HepG2 (cell line): Measurements from ENCODE around the gene BCO2. TPM values are rescaled to one million over a fixed set of nuclear protein-coding genes. Genes with fewer than 3 reads are reported as not detected.
A peak's percentile ranks its signal among the peaks of the same experiment; 100 is the strongest.

Experiments used
- ARHGAP35 ChIP-seq: sonication (generic); formaldehyde crosslinking; IDR thresholded peaks from 2 replicates; pipeline ENCODE4 v1.9.0; 2022; ENCODE audit warnings: mild to moderate bottlenecking, inconsistent platforms, moderate library complexity, missing genetic modification reagents, borderline replicate concordance
- CAMTA2 ChIP-seq: sonication (generic); formaldehyde crosslinking; IDR thresholded peaks from 2 replicates; pipeline ENCODE4 v1.4.0; 2020; ENCODE audit warnings: mild to moderate bottlenecking, missing genetic modification reagents, borderline replicate concordance
- CENPBD1 ChIP-seq: sonication (generic); formaldehyde crosslinking; IDR thresholded peaks from 2 replicates; pipeline ENCODE4 v1.8.0; 2022; ENCODE audit warnings: missing genetic modification reagents, low read depth, mild to moderate bottlenecking, borderline replicate concordance
- DPF2 ChIP-seq: sonication (generic); formaldehyde crosslinking; IDR thresholded peaks from 2 replicates; pipeline ENCODE4 v1.4.0; 2020; ENCODE audit warnings: mild to moderate bottlenecking, low read depth, missing genetic modification reagents, borderline replicate concordance
- GMEB1 ChIP-seq: sonication (generic); formaldehyde crosslinking; IDR thresholded peaks from 2 replicates; pipeline ENCODE4 v1.5.1; 2020; ENCODE audit warnings: missing genetic modification reagents, mild to moderate bottlenecking, borderline replicate concordance
- HIC2 ChIP-seq: sonication (generic); formaldehyde crosslinking; IDR thresholded peaks from 2 replicates; pipeline ENCODE4 v1.9.0; 2022; ENCODE audit warnings: low read depth, missing genetic modification reagents
- KAT8 ChIP-seq: IDR thresholded peaks from 2 replicates; pipeline ENCODE4 v1.6.1; 2016; ENCODE audit warnings: missing genetic modification reagents, missing compliant biosample characterization
- KLF16 ChIP-seq, 2 experiments: sonication (generic) in 1 of 2; formaldehyde crosslinking in 1 of 2; IDR thresholded peaks; 2 replicates each; pipeline versions ENCODE4 v1.6.1 to v1.8.0; 2016 to 2023; ENCODE audit warnings: missing genetic modification reagents in 2 of 2, missing compliant biosample characterization in 1 of 2
- STAT5B ChIP-seq: sonication (generic); formaldehyde crosslinking; IDR thresholded peaks from 2 replicates; pipeline ENCODE4 v1.4.0; 2020; ENCODE audit warnings: missing genetic modification reagents
- TCF7L2 ChIP-seq: IDR thresholded peaks from 2 replicates; pipeline ENCODE4 v1.6.1; 2011; ENCODE audit warnings: mild to moderate bottlenecking, low read depth, low read length, moderate library complexity
- YEATS4 ChIP-seq: sonication (generic); formaldehyde crosslinking; IDR thresholded peaks from 2 replicates; pipeline ENCODE4 v1.4.0; 2020; ENCODE audit warnings: missing genetic modification reagents, borderline replicate concordance
- ZNF501 ChIP-seq: sonication (generic); formaldehyde crosslinking; IDR thresholded peaks from 2 replicates; pipeline ENCODE4 v1.5.1; 2020; ENCODE audit warnings: mild to moderate bottlenecking, moderate library complexity, missing genetic modification reagents
- polyA plus RNA-seq, 8 experiments: library from polyadenylated mRNA; depleted of rRNA in 3 of 8; stranded (reverse) in 7 of 8; unstranded in 1 of 8; fragments of >200 nt; fragmentation: Illumina TruSeq in 4 of 8; extraction: Trizol in 4 of 8; gene quantifications; 2 replicates each; pipeline versions ENCODE4 v1.2.1 to v1.2.3, GENCODE V29; 2011 to 2016; ENCODE audit warnings: low read depth in 4 of 8, missing spikeins in 1 of 8, mixed read lengths in 1 of 8; ENCODE audit not compliant: insufficient read depth in 1 of 8
- total RNA-seq, 5 experiments: library from RNA; depleted of rRNA; stranded (reverse); fragments of >200 nt; fragmentation: Illumina TruSeq; extraction: Trizol; gene quantifications; 2 replicates each; pipeline ENCODE4 v1.2.3, GENCODE V29; 2016; ENCODE audit warnings: low read depth in 1 of 5

The BCO2 gene
- total and polyA plus RNA-seq, 2 of the 13 experiments (the other 11 are each of a cell fraction or from before 2014, with no cell fraction given), result 0.38 to 0.58 TPM

GRCh38 chr11:112226062-112226830 is 50.9 kb downstream of the BCO2 start, which contains the start of gene PTS (continued):
- no peak for TF ChIP-seq HIC2 (CRISPR knock-in tag)
- no peak for TF ChIP-seq STAT5B (CRISPR knock-in tag)
- TF ChIP-seq GMEB1 (CRISPR knock-in tag), result peak; percentile 96
- peak in 1 of 2 experiments; percentile 79; a peak in 2 of 4 replicates for TF ChIP-seq KLF16 (CRISPR knock-in tag; IDR thresholded peaks at IDR 0.05)
- peak; percentile 52; the same call in 1 of the 2 replicates for TF ChIP-seq CAMTA2 (CRISPR knock-in tag)
- TF ChIP-seq CENPBD1 (CRISPR knock-in tag), result no peak
- peak; percentile 91 for TF ChIP-seq KAT8 (CRISPR knock-in tag)
- TF ChIP-seq ARHGAP35 (CRISPR knock-in tag), result peak; percentile 88; the same call in 1 of the 2 replicates
- TF ChIP-seq ZNF501 (CRISPR knock-in tag), result peak; percentile 78
- TF ChIP-seq DPF2 (CRISPR knock-in tag), result no peak
- no peak for TF ChIP-seq TCF7L2
- TF ChIP-seq YEATS4 (CRISPR knock-in tag), result peak; percentile 87
